HT1080 (cell line): ENCODE data around the gene CUL2. TPM values are rescaled to one million over a fixed set of nuclear protein-coding genes. Genes with fewer than 3 reads are reported as not detected.
"Not testable (repeated sequence)": the region's sequence is repeated elsewhere in the genome, so short reads cannot be mapped to it uniquely, and the experiment has no call there.

Experiments used
- DNase-seq: peaks from one replicate; pipeline ENCODE4 v3.0.0-alpha.2; 2015; ENCODE audit warnings: low read depth
- total RNA-seq: library from RNA; depleted of rRNA; stranded (reverse); fragments of >200 nt; shearing (Covaris generic); gene quantifications from 2 replicates; pipeline ENCODE4 v1.2.3, GENCODE V29; 2014

The CUL2 gene
- total RNA-seq, 1 experiment from 2014 or later = 41.4 TPM

- DNase-seq = no peak
Observed at GRCh38 chr10:34981844-34982243, 108.3 kb downstream of the CUL2 start.

GRCh38 chr10:34979938-34980337 lies 110.2 kb downstream of the CUL2 start:
- DNase-seq = no peak

GRCh38 chr10:34978080-34978479 lies 112.1 kb downstream of the CUL2 start:
- no peak for DNase-seq

GRCh38 chr10:34976380-34976910 lies 113.7 kb downstream of the CUL2 start:
- DNase-seq = not testable (repeated sequence)

- not testable (repeated sequence) for DNase-seq
Observed at GRCh38 chr10:34974364-34975065, 115.6 kb downstream of the CUL2 start.

GRCh38 chr10:34973757-34974156 lies 116.4 kb downstream of the CUL2 start:
- not testable (repeated sequence) for DNase-seq

GRCh38 chr10:34973121-34973520 lies 117.0 kb downstream of the CUL2 start:
- DNase-seq = not testable (repeated sequence)

GRCh38 chr10:34972591-34972990 lies 117.5 kb downstream of the CUL2 start:
- not testable (repeated sequence) for DNase-seq

- not testable (repeated sequence) for DNase-seq
Observed at GRCh38 chr10:34971606-34972334, 118.4 kb downstream of the CUL2 start.

GRCh38 chr10:34969171-34969570 lies 121.0 kb downstream of the CUL2 start:
- no peak for DNase-seq

GRCh38 chr10:34967335-34967880 lies 122.7 kb downstream of the CUL2 start:
- no peak for DNase-seq

- DNase-seq = no peak
Observed at GRCh38 chr10:34966451-34966850, 123.7 kb downstream of the CUL2 start.

- DNase-seq = no peak
Observed at GRCh38 chr10:34966040-34966439, 124.1 kb downstream of the CUL2 start.

GRCh38 chr10:34964166-34964800 lies 125.9 kb downstream of the CUL2 start:
- no peak for DNase-seq

GRCh38 chr10:34962866-34963265 lies 127.3 kb downstream of the CUL2 start:
- DNase-seq = no peak

GRCh38 chr10:34960983-34961382 lies 129.2 kb downstream of the CUL2 start:
- DNase-seq = no peak

- DNase-seq = no peak
Observed at GRCh38 chr10:34959786-34960185, 130.4 kb downstream of the CUL2 start.

- no peak for DNase-seq
Observed at GRCh38 chr10:34959321-34959720, 130.8 kb downstream of the CUL2 start.
